Middle frontal gyrus (tissue), 1 donor: ENCODE results near the gene SSX2IP.
"Not testable (repeated sequence)": the region's sequence is repeated elsewhere in the genome, so short reads cannot be mapped to it uniquely, and the experiment has no call there.

ENCODE experiments used
- DNase-seq: peaks from one replicate; pipeline ENCODE4 v3.0.0-alpha.2; 2015; ENCODE audit warnings: low spot score; ENCODE audit errors: extremely low spot score

Gene SSX2IP

DNA sequence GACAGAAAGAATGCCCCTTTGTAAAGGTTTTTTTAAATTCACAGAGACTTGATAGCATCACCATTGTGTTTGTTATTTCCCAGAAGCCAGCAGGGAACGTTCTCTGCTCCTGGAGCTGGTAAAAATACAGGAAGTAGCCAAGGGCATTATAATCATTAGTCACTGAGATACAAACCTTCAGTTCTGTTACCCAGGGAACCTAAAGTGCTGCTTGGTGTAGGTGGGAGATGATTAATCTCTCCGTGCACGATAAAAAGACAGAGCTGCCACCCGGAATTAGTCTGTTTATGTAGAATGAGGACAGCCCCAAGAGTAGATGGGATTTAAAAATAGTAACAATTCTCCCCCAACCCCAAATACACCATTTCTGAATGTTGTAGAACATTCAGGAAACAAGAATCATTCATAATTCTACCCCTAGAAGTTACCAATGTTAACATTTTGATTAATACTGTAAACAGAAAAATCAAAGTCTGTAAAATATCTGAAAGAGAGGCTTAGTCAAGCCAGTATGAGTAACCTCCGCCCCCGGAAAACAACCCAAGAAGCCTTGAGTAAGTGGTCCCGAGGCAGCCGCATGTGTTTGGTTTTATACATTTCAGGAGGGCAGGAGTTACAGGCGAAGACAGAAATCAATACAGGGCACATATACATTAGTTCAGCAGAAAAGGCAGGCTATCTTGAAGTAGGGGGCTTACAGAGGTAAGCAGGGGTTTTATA, 70.7 kb downstream of the SSX2IP start:
- DNase-seq: no peak

DNA sequence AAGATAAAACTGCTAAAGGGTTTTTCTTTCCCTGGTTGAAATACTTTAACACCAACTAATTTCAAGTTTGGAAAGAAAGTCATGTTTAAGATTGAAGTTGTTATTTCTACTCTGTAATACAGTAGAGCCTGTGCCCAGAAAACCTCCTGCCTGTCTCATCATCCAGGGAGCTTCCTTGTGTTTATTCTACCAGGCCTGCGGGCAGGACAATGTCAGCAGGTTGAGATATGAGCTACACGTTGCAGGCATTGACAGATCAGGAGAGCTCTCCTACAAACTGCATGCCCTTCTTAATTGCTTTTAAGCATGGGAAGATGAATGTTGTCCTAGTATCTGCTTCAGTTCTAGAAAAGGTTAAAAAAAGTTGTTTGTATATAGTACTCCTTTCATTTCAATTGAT, 72.9 kb downstream of the SSX2IP start:
- no peak for DNase-seq

DNA sequence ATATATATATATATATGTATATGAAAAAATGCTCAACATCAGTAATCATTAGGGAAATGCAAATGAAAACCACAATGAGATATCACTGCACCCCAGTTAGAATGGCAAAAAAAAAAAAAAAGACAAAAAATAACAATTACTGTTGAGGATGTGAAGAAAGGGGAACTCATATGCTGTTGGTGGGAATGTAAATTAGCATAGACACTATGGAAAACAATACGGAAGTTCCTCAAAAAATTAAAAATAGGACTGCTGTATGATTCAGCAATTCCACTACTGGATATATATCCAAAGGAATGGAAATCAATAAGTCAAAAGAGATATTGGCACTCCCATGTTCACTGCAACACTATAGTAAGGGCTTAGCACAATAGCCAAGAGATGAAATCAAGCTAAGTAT, 74.5 kb downstream of the SSX2IP start:
- DNase-seq: no peak

DNA sequence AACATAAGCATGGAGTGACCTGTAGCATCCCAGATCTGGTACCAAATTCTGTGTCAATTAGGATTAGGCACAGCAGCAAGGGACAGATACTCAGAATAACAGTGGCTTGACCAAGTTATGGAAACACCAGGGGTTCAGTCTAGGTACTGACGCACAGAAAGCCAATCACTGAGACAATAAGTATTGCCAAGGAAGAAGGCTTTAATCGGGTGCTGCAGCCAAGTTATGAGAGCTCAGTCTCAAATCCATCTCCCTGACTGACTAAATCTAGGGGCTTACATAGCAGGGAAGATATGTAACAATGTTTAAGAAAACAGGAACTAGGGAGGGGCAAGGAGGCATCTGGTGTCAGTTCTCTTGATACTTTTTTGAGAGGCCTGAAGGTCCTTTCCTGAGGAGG, 76.4 kb downstream of the SSX2IP start:
- DNase-seq: no peak

DNA sequence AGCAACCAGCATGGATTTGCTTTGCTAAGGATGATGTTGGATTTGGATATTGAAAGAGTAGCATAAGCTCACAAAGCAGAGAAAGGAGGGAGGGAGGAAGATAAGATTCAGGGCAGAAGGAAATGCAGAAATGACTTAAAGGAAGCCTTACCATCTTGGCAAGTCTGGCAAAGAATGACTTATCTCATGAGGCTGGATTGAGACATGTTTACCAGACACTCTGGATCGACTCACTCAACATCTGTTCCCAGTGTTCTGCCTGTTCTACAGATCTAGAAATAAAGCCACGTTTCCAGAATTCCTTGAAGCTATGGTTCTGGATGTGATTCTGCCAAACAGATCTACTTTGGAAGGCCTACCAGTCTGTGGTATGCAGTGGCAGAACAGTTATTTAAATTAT, 77.2 kb downstream of the SSX2IP start:
- DNase-seq: no peak

- no peak for DNase-seq
Measured at GRCh38 chr1:84611796-84612195, 78.5 kb downstream of the SSX2IP start.

DNA sequence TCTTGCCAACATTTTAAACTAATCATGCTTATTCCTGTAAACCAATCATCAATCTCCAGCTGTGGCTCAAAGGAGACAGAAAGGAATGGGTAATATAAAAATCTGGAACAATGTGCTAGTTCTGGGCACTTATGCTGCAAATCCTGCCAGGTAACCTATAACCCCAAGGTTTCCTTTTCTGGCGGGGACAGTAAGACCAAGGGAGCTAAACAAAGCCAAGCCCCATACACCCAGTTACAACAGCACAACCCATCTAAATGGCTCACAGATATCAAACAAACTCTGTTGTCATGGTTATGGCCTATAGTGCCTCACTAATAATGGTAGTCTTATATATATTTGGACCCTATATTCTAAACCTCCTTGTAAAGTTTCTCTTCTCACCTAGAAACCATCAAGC, 79.2 kb downstream of the SSX2IP start:
- no peak for DNase-seq

DNA sequence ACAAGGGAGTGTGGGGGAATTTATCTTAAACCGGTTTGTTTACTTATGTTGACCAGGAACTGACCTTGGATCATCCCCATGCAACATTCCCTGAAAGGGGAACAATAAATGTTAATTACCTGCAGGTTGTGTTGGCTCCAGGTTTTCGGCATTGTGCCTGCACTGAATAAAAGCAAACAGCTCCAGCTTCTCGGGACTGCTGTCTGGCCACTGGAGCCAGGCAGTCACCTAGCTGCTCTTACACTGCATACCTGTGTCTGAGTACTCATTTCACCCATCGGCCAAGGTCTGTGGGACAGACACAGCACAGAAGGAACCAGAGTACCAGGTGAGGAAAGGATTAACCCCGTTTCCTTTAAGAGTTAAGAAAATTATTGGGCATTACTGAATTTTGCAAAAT, 83.3 kb downstream of the SSX2IP start:
- DNase-seq: no peak

GRCh38 chr1:84605157-84605556, 85.1 kb downstream of the SSX2IP start:
- DNase-seq: no peak

GRCh38 chr1:84603941-84604830, 86.1 kb downstream of the SSX2IP start:
- no peak for DNase-seq

GRCh38 chr1:84603223-84603622, 87.0 kb downstream of the SSX2IP start:
- no peak for DNase-seq

- no peak for DNase-seq
Measured at GRCh38 chr1:84600796-84601195, 89.5 kb downstream of the SSX2IP start.

GRCh38 chr1:84598846-84599741, 91.2 kb downstream of the SSX2IP start:
- DNase-seq: peak; percentile 43

- no peak for DNase-seq
Measured at GRCh38 chr1:84598418-84598817, 91.8 kb downstream of the SSX2IP start.

DNA sequence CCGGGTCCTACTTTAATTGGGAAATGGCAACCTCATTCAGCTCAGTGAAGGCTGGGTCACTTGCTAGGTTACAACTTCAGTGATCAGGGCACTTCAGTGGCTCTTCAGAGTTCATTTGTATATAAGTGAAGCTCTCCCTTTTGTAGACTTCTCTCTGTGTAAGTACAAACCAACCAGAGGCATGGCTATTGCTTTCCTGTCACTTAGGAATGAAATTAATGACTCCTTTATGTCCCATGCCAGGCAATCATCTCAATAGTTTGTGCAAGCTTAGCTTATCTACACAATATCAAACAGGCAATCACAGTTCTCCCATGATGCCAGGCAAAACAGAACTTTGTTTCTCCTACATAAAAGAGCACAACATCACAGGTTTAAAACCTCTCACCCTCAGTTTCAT, 93.2 kb downstream of the SSX2IP start:
- DNase-seq: no peak

GRCh38 chr1:84594959-84595358, 95.3 kb downstream of the SSX2IP start:
- DNase-seq: not testable (repeated sequence)
